ENCODE measurements around the gene FSTL4. TPM values are rescaled to one million over a fixed set of nuclear protein-coding genes. Genes with fewer than 3 reads are reported as not detected.
A peak's percentile ranks its signal among the peaks of the same experiment; 100 is the strongest.

Gene FSTL4
- total and polyA plus RNA-seq, 2 of the 13 experiments (the other 11 are each of a cell fraction or from before 2014, with no cell fraction given), result 2.1 to 3.0 TPM

DNA sequence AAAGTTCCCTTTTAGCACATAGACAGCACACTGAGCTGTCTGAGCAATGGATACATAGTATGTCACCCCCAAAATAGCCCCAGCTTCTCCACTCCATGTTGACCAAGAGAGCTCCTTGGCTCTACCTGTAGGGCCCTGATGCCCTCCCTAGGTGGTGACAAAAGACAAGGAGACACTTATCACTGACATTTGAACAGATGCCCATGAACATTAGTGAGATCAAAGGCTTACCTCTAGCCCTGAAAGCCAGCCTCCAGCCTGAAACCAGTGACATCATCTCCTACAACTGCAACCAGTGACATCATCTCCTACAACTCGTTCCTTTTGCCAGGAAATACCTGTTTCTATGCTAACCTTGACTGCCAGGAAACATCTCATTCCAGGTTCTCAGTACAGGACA lies 122.7 kb downstream of the FSTL4 start (continued):
- TF ChIP-seq ERF (CRISPR knock-in tag; IDR thresholded peaks at IDR 0.05), result no peak
- TF ChIP-seq ZSCAN22 (CRISPR knock-in tag; IDR thresholded peaks at IDR 0.05), result no peak
- TF ChIP-seq TBX3 (IDR thresholded peaks at IDR 0.05; ENCODE audit: borderline replicate concordance), result no peak

- no peaks in the 10 kb centered on the region for H3K79me2 ChIP-seq (ENCODE audit: insufficient read depth, low read length)
- no peak overlapping the region for H3K27ac ChIP-seq (ENCODE audit: extremely low read length, insufficient read depth, low read length)
- CTCF ChIA-PET (ENCODE audit: low intra/inter-chr PET ratio, low total read pairs), result no interaction called here
- H3K4me1 ChIP-seq (ENCODE audit: insufficient read depth, low read length), result peaks cover 14% of the 10 kb centered on the region; the same call in 1 of the 2 replicates
- ATAC-seq (no peak), FAIRE-seq (no peak), DNase-seq (ENCODE audit: low spot score) (no peak)
- no peak overlapping the region for H3K4me3 ChIP-seq (replicated peaks in 1 of 3; ENCODE audit: insufficient read depth in 1 of 3, low read depth in 2 of 3, low read length in 3 of 3)
- in situ Hi-C loops (cut with HindIII; ENCODE audit: extremely low pct_ligation_motif_present, low pct_unique_long_range_greater_than_20kb) (no loop called here), intact Hi-C loops (cut with micrococcal nuclease; ENCODE audit: unreplicated experiment) (no loop called here)
- POLR2A ChIA-PET, result no interaction called here
- H3K9ac ChIP-seq (ENCODE audit: insufficient read depth, low read depth, low read length), result no peak overlapping the region
- H2AFZ ChIP-seq (ENCODE audit: low read length), result no peak overlapping the region
- H3K9me3 ChIP-seq (ENCODE audit: low read length), result no peaks in the 10 kb centered on the region
- H3K27me3 ChIP-seq (ENCODE audit: control insufficient read depth in 1 of 2, insufficient read depth in 2 of 2, low read length in 2 of 2), result peaks cover 2 to 20% of the 10 kb centered on the region in 2 experiments; a peak in 3 of 5 replicates
- no peaks in the 10 kb centered on the region for H3K36me3 ChIP-seq (replicated peaks in 1 of 2; ENCODE audit: control insufficient read depth in 1 of 2, insufficient read depth in 2 of 2, low read length in 2 of 2)
- no TSS peak for BruUV-seq (replicated peaks)
- no peaks in the 10 kb centered on the region for H4K20me1 ChIP-seq (ENCODE audit: insufficient read depth, low read length)
- TF ChIP-seq ZHX1 (CRISPR knock-in tag; IDR thresholded peaks at IDR 0.05; ENCODE audit: low read depth) (no peak), CREB1 (IDR thresholded peaks at IDR 0.05) (peak; percentile 81), CREB1 (CRISPR knock-in tag; IDR thresholded peaks at IDR 0.05) (no peak), POGZ (CRISPR knock-in tag; IDR thresholded peaks at IDR 0.05) (no peak), ZNF430 (CRISPR knock-in tag; IDR thresholded peaks at IDR 0.05) (no peak)
- TF ChIP-seq, protein P1, sequence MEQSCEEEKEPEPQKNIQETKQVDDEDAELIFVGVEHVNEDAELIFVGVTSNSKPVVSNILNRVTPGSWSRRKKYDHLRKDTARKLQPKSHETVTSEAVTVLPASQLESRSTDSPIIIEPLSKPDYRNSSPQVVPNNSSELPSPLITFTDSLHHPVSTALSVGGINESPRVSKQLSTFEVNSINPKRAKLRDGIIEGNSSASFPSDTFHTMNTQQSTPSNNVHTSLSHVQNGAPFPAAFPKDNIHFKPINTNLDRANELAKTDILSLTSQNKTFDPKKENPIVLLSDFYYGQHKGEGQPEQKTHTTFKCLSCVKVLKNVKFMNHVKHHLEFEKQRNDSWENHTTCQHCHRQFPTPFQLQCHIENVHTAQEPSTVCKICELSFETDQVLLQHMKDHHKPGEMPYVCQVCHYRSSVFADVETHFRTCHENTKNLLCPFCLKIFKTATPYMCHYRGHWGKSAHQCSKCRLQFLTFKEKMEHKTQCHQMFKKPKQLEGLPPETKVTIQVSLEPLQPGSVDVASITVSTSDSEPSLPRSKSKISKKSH (CRISPR knock-in tag; IDR thresholded peaks at IDR 0.05; ENCODE audit: borderline replicate concordance), result no peak
- TF ChIP-seq, protein P2, sequence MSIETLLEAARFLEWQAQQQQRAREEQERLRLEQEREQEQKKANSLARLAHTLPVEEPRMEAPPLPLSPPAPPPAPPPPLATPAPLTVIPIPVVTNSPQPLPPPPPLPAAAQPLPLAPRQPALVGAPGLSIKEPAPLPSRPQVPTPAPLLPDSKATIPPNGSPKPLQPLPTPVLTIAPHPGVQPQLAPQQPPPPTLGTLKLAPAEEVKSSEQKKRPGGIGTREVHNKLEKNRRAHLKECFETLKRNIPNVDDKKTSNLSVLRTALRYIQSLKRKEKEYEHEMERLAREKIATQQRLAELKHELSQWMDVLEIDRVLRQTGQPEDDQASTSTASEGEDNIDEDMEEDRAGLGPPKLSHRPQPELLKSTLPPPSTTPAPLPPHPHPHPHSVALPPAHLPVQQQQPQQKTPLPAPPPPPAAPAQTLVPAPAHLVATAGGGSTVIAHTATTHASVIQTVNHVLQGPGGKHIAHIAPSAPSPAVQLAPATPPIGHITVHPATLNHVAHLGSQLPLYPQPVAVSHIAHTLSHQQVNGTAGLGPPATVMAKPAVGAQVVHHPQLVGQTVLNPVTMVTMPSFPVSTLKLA (IDR thresholded peaks at IDR 0.05), result peak; percentile 58
- 0% methylated on average over 2 of the region's 4 CpGs for WGBS (ENCODE audit: low lambda C conversion rate)
- H3K4me2 ChIP-seq (ENCODE audit: low read depth, low read length), result no peak overlapping the region
These were observed 125.2 kb downstream of the FSTL4 start for GRCh38 chr5:133487093-133487492.

All from HepG2 (cell line).